Middle frontal gyrus (tissue), 1 donor: ENCODE data around the gene COL4A6.

Experiments
- DNase-seq: peaks from one replicate; pipeline ENCODE4 v3.0.0-alpha.2; 2015; ENCODE audit warnings: low spot score; ENCODE audit errors: extremely low spot score

COL4A6 gene

DNA sequence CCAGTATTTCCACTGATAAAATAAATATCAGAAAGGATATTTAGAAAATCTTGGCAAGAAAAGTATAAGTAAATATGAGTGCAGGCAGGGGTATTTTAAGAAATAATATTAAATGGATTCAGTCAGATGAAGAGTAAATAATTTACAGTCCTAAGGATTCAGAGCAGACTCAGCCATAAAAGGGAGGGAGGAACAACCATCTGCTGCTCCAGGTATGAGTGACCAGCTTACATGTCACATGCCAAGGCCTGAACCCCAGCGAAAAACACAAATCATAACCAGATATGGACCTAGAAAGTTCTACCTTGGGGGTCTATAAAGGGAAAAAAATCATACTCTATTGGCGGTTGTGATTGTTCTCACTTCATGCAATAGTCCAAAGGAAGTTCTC lies 166.8 kb downstream of the COL4A6 start:
- DNase-seq, result no peak

DNA sequence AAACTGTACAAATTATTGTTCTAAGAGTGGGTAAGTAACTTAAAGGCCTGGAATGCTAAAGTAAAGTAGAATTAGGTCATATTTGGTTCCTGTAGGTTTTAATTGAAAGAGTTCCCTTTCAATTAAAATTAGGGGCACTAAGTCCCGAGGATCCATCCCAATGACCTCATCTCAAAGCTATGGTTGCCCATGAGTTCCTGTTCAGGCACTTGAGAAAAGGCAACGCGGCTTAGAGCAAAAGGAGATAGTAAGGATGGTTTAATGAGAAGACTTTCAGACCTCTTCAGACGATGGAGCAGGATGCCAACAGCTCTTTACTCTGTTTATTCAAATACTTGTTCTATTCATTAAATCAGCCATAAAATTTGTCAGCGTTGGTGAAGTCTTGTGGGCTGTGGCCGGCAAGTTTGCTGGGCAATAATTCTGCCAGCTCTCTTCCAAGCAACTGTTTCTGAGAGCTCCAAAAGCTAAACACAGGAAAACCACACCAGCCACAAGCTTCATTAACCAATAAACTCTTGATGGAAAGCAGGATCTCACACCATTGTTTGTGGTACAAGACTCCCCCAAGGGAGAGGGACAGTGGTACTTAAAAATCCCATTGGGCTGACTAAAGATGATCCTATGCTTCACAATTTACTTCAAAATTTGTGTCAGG lies 167.4 kb downstream of the COL4A6 start:
- DNase-seq, result no peak

DNA sequence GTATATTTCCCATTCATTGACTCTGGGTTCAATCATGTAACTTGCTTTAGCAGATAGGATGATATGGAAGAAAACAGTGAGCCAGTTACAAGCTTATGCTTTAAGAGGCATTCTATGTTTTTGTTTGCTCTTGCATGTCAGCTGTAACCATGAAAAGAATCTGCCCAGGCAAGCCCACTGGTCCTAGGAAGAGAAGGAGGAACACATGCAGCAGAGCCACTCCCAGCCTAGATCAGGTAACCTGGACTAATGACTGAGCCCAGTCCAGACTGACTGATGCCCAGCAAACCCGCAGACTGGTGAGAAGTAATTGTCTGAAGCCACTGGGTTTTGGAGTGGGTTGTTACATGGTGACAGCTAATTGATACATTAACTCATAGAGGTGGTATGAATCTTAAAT lies 167.9 kb downstream of the COL4A6 start:
- DNase-seq, result no peak

- DNase-seq, result no peak
Measured at GRCh38 chrX:108268434-108269080, 169.7 kb downstream of the COL4A6 start.

DNA sequence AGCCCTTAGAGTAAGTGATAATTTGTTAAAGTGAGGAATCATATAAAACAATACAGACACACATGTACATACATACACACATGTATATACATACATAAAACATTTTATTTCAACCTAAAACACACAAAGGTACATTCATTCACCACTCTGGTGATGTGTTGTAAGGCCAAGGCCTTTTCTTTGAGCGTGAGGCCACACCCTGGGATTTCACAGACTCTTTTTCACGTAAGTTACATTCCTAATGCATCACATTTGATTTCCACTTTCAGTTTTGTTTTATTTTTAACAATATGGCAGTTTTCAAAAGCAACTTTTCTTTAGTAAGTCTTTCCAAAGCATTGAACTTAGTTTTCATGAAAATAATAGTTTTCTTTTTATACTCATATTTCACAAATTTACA lies 170.7 kb downstream of the COL4A6 start:
- no peak for DNase-seq

DNA sequence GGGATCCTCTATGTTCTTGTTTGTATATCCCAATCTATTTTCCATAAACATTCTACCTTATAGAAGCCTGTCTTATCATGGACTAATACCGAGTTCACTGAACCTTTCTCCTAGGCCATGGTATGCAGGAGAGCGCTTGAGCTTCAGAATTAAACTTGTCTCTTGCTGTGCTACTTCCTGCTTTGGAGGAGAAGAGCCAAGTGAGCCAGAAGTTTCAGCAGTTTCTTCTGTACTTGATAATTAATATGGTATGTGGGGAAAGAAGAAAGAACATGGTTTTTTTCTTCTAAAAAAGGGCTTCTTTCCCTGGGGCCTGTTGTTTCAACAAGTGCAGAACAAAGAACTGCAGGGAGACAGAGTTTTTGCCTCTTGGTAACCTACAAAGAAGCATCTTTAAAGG lies 173.8 kb downstream of the COL4A6 start:
- DNase-seq, result no peak

DNA sequence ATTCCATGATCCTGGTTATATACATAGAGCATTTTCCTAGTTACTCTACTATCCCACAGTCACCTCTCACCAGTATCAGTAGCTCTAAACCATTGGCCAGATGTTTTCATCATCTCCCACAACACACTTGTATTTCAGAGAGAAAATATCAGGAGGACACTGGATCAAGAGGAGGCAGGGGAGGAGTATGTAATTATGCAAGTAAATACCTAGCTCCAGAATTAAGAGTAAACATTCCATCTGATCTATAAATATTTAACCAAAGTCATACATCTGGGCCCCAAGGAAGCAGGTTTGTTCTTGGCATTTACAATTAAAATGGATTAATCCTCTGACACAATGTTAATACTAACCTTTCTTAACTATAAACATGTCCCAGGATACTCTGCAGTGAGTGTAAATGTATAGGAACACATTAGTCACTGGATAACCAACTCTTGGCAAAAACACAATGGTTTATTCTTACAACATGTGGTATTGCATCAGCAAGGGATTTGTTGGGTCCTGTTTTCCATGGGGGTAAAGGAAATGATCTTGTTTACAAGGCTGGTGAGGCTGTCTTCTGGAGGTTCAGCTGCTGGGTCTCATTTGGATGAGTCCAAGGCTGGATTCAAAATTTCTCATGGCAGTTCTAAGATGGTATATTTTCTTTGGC lies 176.5 kb downstream of the COL4A6 start:
- no peak for DNase-seq

- DNase-seq, result no peak
Measured at GRCh38 chrX:108257556-108257955, 180.7 kb downstream of the COL4A6 start.

DNA sequence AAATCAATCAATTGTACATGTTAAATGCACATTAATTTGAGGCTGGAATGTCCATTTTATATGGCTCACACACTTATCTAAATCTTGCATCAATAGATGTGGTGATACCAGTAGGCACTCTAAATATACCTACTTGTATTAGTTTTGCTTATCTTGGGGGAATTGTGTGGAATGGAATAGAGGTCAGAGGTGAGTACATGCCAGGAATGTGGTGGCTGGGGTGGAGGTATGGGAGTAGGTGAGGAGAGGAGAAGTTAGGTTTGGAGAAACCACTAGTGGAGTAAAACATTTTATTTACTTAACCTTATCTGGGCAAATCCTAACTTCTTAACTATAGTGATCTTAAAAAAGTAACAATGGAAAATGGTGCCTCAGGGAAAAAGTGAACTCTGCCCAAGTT lies 183.6 kb downstream of the COL4A6 start:
- no peak for DNase-seq

DNA sequence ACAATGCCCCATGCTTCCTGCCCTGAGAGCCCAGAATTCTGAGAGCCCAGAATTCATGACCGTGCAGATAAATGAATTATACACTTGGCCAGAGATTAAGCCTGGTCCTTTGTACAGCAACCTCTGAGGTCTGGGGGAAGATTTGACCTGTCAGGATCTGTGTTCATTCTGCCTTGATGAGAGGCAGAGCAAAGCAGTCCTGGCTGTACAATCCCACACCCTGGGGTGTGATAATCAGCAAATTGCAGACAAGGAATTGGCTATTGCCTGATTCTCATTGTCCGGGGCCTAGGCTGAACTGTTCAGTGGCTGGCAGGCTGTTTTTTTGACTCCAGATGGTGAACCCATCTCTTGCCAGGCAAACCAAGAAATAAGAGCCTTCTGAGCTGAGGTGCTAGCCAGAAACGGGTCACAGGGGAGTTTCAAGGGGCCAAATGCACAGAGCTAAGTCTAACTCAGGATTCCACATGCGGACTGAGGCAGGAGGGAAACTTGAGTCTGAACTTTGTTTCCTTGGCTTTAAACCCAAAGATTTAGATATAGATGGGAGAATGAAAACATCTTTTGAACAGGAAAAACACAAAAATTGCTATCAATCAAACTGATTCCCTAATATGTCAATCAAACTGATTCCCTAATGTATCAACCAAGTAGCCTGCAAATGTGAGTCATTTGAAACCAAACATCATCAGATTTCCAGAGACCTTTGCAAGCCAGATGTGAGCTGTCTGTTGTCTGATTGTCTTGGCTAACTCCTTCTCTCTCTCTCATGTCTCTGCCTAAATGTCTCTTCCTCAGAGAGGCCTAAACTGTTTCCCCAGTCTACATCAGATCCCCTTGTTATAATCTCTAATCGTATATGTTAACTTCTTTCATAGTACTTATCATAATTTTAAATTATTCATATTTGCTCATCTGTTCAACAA lies 187.3 kb downstream of the COL4A6 start:
- no peak for DNase-seq

GRCh38 chrX:108246304-108246954 lies 191.8 kb downstream of the COL4A6 start:
- DNase-seq, result no peak

DNA sequence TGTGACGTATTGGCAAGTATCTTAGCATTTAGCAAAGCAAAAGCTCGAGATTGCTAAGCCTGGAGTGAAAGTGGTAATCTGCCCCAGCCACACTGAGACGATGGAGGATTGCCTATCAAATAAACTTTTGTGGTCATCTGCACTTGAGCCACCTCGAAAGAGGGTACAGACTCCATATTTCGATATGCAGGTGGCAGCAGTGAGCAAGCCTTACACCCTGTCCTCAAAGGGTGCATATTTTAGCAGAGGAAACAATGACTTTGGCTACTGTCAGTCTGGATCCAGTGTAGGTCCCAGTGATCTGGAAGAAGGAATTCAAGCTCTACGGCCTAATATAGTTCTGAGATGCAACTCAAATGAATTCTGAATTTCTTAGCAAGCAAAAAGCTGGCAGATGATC lies 192.8 kb downstream of the COL4A6 start:
- no peak for DNase-seq

DNA sequence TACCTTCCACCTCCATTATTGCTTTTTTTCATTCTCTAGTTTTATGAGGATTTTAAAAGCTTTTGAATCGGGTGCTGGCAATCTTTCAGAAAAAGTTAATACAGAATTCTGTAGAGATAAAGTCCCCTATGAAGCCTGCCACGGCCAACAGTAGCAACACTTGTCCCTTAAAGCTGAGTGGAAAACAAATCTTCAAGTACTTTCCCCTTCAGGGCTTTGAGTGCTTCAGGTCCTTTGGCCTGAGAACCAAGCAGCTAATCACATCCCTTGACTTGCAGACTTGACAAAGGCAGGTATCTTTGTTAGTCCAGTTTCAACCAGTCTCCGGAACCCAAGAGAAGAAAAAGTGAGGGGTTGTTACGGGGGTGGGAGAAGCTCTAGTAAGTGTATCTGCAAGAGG lies 202.2 kb downstream of the COL4A6 start:
- no peak for DNase-seq

- DNase-seq, result no peak
Measured at GRCh38 chrX:108230574-108230973, 207.6 kb downstream of the COL4A6 start.

GRCh38 chrX:108224727-108225621 lies 213.2 kb downstream of the COL4A6 start:
- no peak for DNase-seq

GRCh38 chrX:108224218-108224617 lies 214.0 kb downstream of the COL4A6 start:
- no peak for DNase-seq

- no peak for DNase-seq
Measured at GRCh38 chrX:108223585-108223984, 214.6 kb downstream of the COL4A6 start.

GRCh38 chrX:108221301-108221864 lies 216.8 kb downstream of the COL4A6 start:
- no peak for DNase-seq

DNA sequence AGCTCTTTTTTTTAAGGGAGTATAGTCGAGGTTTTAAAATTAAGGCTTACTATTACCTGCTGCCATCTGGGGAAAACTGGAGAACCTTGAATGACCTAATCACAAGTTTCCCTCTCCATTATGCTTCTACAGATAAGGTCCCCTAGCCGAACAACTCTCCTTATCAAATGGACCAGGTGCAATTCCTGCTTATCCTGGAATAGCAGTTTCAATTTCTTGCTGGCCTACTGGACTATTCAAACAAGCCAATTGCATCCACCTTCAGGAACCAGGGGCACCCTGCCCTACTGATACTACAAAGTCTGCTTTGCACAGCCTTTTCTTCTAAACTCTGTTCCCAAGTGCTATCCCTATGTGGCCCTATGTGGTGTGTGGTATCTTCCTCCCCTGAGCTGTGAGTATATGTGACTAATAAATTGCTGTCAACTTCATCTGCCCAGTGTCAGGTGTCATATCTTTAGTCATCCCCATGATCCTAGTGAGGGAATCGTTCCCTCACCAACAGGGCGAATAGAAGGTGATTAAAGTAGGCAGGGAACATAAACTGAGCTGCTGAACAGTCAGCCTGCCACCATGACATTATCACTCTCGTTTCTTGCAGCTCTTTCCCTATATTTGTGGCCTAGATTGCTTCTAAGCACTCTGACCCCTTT lies 218.1 kb downstream of the COL4A6 start:
- DNase-seq, result no peak
